Esophagus squamous epithelium (tissue), 4 donors: ENCODE measurements around the gene MED13L.

Experiments
- CTCF ChIP-seq, 6 experiments: fragments of 450-650 bp in 4 of 6; fragments of 200-600 bp in 2 of 6; sonication (generic) in 2 of 6; IDR thresholded peaks; one replicate each; pipeline ENCODE4 v1.5.1; 2016 to 2019; ENCODE audit warnings: antibody characterized with exemption in 6 of 6, mild to moderate bottlenecking in 4 of 6, moderate library complexity in 4 of 6
- POLR2A ChIP-seq, 4 donors: fragments of 450-650 bp; IDR thresholded peaks; one replicate each; pipeline ENCODE4 v1.6.1; 2017; ENCODE audit warnings: antibody characterized with exemption in 4 of 4, mild to moderate bottlenecking in 4 of 4, moderate library complexity in 3 of 4

GRCh38 chr12:116174904-116175303, 102.6 kb downstream of the MED13L start:
- no peak for TF ChIP-seq CTCF (IDR thresholded peaks at IDR 0.05)
- TF ChIP-seq POLR2A (IDR thresholded peaks at IDR 0.05), result no peak
